GM23338 (cell line): ENCODE measurements around the gene ADGB.

ENCODE experiments used
- CREB1 ChIP-seq: fragments of 250-450 bp; sonication (Bioruptor Pico); IDR thresholded peaks from 2 replicates; pipeline ENCODE4 v1.5.0; 2020; ENCODE audit warnings: low read depth, mild to moderate bottlenecking, moderate library complexity
- EZH2 ChIP-seq: fragments of 200-600 bp; sonication (generic); IDR thresholded peaks from one replicate; pipeline ENCODE4 v1.8.0; 2017; ENCODE audit warnings: antibody characterized with exemption, mild to moderate bottlenecking, low read depth; ENCODE audit not compliant: unreplicated experiment
- EZH2phosphoT487 ChIP-seq: fragments of 200-600 bp; sonication (generic); IDR thresholded peaks from one replicate; pipeline ENCODE4 v1.8.1; 2018; ENCODE audit warnings: antibody characterized with exemption; ENCODE audit not compliant: unreplicated experiment
- JUNB ChIP-seq: IDR thresholded peaks from one replicate; pipeline ENCODE4 v1.6.1; 2016; ENCODE audit warnings: antibody characterized with exemption; ENCODE audit not compliant: unreplicated experiment
- POLR2AphosphoS5 ChIP-seq: IDR thresholded peaks from 2 replicates; pipeline ENCODE4 v1.6.1; 2016; ENCODE audit warnings: antibody characterized with exemption, low read depth
- STAT1 ChIP-seq: IDR thresholded peaks from one replicate; pipeline ENCODE4 v1.6.1; 2016; ENCODE audit warnings: antibody characterized with exemption; ENCODE audit not compliant: unreplicated experiment
- ZNF331 ChIP-seq: fragments of 250-450 bp; sonication (Bioruptor Pico); IDR thresholded peaks from 2 replicates; pipeline ENCODE4 v1.5.0; 2020; ENCODE audit warnings: low read depth, mild to moderate bottlenecking, moderate library complexity
- TF ChIP-seq, protein P1 (sequence below), 2 experiments: fragments of 200-600 bp in 1 of 2; sonication (generic) in 1 of 2; conservative IDR thresholded peaks; 2 replicates each; pipeline versions ENCODE4 v1.5.1 to v1.6.1; 2016 to 2017; ENCODE audit warnings: antibody characterized with exemption in 2 of 2, low read depth in 2 of 2, mild to moderate bottlenecking in 2 of 2, moderate library complexity in 1 of 2
- TF ChIP-seq, protein P2 (sequence below): IDR thresholded peaks from 2 replicates; pipeline ENCODE4 v1.6.1; 2016; ENCODE audit warnings: antibody characterized with exemption
- TF ChIP-seq, protein P3 (sequence below): IDR thresholded peaks from one replicate; pipeline ENCODE4 v1.6.1; 2018; ENCODE audit warnings: antibody characterized with exemption; ENCODE audit not compliant: unreplicated experiment

DNA sequence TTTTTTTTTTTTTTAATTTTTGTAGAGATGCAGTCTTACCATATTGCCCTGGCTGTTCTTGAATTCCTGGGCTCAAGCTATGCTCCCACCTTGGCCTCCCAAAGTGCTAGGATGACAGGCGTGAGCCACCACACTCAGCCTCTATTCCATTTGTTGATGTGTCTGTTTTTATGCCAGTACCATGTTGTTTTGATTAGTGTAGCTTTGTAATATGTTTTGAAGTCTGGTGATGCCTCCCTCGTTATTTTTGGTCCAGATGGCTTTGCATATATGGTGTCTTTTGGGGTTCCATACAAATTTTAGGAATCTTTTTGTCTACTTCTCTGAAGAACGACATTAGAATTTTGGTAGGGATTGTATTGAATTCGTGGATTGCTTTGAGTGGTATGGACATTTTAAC lies 193.2 kb downstream of the ADGB start:
- TF ChIP-seq EZH2: no peak
- TF ChIP-seq EZH2phosphoT487: no peak
- TF ChIP-seq, protein P1, sequence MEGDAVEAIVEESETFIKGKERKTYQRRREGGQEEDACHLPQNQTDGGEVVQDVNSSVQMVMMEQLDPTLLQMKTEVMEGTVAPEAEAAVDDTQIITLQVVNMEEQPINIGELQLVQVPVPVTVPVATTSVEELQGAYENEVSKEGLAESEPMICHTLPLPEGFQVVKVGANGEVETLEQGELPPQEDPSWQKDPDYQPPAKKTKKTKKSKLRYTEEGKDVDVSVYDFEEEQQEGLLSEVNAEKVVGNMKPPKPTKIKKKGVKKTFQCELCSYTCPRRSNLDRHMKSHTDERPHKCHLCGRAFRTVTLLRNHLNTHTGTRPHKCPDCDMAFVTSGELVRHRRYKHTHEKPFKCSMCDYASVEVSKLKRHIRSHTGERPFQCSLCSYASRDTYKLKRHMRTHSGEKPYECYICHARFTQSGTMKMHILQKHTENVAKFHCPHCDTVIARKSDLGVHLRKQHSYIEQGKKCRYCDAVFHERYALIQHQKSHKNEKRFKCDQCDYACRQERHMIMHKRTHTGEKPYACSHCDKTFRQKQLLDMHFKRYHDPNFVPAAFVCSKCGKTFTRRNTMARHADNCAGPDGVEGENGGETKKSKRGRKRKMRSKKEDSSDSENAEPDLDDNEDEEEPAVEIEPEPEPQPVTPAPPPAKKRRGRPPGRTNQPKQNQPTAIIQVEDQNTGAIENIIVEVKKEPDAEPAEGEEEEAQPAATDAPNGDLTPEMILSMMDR (conservative IDR thresholded peaks at IDR 0.05; ENCODE audit: low read depth in 2 of 2): no peak
- TF ChIP-seq POLR2AphosphoS5: no peak
- TF ChIP-seq STAT1: no peak
- TF ChIP-seq, protein P2, sequence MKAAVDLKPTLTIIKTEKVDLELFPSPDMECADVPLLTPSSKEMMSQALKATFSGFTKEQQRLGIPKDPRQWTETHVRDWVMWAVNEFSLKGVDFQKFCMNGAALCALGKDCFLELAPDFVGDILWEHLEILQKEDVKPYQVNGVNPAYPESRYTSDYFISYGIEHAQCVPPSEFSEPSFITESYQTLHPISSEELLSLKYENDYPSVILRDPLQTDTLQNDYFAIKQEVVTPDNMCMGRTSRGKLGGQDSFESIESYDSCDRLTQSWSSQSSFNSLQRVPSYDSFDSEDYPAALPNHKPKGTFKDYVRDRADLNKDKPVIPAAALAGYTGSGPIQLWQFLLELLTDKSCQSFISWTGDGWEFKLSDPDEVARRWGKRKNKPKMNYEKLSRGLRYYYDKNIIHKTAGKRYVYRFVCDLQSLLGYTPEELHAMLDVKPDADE: no peak
- TF ChIP-seq, protein P3, sequence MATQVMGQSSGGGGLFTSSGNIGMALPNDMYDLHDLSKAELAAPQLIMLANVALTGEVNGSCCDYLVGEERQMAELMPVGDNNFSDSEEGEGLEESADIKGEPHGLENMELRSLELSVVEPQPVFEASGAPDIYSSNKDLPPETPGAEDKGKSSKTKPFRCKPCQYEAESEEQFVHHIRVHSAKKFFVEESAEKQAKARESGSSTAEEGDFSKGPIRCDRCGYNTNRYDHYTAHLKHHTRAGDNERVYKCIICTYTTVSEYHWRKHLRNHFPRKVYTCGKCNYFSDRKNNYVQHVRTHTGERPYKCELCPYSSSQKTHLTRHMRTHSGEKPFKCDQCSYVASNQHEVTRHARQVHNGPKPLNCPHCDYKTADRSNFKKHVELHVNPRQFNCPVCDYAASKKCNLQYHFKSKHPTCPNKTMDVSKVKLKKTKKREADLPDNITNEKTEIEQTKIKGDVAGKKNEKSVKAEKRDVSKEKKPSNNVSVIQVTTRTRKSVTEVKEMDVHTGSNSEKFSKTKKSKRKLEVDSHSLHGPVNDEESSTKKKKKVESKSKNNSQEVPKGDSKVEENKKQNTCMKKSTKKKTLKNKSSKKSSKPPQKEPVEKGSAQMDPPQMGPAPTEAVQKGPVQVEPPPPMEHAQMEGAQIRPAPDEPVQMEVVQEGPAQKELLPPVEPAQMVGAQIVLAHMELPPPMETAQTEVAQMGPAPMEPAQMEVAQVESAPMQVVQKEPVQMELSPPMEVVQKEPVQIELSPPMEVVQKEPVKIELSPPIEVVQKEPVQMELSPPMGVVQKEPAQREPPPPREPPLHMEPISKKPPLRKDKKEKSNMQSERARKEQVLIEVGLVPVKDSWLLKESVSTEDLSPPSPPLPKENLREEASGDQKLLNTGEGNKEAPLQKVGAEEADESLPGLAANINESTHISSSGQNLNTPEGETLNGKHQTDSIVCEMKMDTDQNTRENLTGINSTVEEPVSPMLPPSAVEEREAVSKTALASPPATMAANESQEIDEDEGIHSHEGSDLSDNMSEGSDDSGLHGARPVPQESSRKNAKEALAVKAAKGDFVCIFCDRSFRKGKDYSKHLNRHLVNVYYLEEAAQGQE: no peak
- TF ChIP-seq CREB1 (CRISPR knock-in tag): no peak
- no peak for TF ChIP-seq ZNF331
- no peak for TF ChIP-seq JUNB
